Measurements from ENCODE around the gene IRS2.
"Not testable (repeated sequence)": the region's sequence is repeated elsewhere in the genome, so short reads cannot be mapped to it uniquely, and the experiment has no call there.

The IRS2 gene

GRCh38 chr13:109755551-109755950 is 30.8 kb downstream of the IRS2 start:
- DNase-seq: no peak

GRCh38 chr13:109751477-109751876 is 34.9 kb downstream of the IRS2 start:
- no peak for DNase-seq

GRCh38 chr13:109750221-109750775 is 36.1 kb downstream of the IRS2 start:
- no peak for DNase-seq

DNA sequence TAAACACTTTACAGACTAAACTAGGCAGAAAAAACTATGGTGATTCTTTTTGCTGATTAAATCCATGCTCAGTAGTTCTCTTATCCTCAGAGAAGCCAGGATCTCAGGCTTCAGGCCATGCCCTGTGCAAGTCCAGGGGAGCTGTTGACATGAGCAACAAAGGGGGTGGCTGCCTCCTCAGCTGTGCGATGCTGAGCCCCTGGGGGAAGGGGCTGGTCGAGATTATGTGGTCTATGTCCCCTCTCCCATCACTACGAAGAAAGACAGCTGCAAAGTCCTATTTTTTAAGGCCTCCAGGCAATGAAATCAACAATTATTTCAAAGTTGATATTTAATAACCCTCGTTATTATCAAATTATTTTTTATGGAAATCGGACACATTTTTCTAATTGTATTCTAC is 37.0 kb downstream of the IRS2 start:
- DNase-seq: no peak

DNA sequence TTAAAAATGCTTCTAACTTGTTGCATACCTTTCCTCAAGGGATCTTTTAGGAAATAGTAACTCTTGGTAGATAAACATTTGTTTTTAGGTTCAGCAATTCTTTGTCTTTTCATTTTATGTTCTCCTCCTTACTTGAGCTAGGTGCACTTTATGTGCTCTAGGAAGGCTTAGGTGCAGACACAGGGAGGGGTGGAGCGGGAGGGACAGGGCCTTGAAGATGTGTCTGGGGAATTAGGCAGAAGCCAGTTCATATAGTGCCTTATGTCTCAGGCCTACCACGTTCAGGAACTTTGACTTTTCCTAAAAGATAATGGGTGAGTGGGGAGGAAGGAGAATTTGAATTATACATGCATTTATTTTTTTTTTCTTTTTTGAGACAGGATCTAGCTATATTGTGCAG is 37.7 kb downstream of the IRS2 start:
- no peak for DNase-seq

GRCh38 chr13:109747524-109747923 is 38.9 kb downstream of the IRS2 start:
- no peak for DNase-seq

GRCh38 chr13:109746364-109746763 is 40.0 kb downstream of the IRS2 start:
- DNase-seq: no peak

DNA sequence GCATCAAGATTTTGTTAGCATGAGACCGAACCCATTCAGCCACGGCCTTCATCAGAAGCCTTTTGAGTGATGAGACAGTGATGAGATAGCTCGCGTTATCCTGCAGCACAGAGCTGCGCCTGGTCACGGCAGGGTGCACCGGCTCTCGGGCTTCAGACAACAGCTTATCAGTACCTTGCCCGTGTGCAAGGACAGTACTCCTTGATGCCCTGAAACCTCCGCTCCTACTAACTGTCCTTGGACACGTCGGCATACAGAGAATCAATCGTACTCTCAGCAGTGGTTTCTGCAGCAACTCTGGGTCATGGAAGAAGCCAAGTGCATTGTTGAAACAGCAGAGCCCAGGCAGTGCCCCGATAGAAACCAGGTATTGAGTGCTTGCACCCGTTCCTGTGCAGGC is 40.7 kb downstream of the IRS2 start:
- DNase-seq: no peak

DNA sequence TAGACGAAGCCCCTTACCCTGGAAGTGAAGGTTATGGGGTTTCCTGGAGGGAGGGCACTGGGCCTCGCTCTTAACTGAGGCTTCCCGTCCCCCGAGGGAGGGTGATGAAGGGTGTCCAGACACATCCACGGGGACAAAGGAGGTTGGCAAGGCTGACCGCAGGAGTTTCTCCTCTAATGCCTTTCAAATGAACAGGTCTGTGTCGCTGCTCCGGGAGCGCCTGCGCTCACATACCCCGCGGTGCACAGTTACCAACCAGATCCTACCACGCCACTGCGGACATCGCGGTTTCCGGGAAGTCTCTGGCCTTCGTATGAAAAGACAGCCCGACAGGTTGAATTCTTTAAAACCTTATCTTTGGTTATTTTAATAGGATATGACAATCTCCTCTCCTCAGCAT is 41.3 kb downstream of the IRS2 start:
- no peak for DNase-seq

DNA sequence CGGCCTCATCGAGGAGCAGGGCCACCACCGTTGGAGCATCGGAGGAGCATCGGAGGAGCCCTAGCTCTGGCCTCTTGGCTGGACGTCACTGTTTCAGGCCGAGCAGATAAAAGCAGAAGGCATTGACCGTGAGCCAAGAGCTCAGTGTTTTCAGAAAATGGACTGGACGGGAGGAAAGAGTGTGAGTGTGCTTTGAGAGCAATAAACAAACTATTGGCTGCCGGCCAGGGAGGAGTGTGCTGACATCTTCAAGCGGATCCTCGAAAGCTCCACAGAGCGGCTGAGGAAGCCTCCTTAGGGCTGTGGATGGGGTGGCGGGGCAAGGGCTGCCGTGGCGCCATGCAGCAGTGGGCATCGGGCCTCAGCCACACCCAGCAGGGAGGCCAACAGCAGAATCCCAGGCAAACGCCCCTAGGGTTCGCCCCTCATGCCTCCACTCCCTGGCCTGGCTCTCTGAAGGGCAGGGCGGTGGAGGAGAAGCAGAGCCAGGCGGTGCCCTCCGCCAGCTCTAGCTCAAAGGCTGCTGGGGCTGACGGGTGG is 41.8 kb downstream of the IRS2 start:
- no peak for DNase-seq

GRCh38 chr13:109743706-109744453 is 42.5 kb downstream of the IRS2 start:
- DNase-seq: peak; percentile 32

DNA sequence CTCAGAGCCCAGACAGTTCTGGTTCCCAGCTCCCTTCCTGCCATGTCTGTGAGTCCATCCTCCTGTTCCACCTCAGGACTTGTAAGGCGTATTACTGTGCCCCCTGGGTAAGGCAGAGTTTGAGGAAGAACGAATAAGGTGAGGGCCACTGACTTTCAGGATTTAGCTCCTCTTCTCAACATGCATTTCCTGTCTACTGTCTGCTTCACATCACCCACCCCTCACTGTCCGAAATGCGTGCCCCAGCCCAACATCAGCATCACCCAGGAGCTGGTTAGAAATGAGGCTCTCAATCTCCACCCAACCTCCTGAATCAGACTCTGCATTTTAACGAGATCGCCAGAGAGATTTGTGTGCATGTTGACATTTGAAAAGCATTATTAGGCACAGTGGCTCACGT is 44.4 kb downstream of the IRS2 start:
- DNase-seq: no peak

- DNase-seq: no peak
These were observed 45.7 kb downstream of the IRS2 start for GRCh38 chr13:109740721-109741120.

DNA sequence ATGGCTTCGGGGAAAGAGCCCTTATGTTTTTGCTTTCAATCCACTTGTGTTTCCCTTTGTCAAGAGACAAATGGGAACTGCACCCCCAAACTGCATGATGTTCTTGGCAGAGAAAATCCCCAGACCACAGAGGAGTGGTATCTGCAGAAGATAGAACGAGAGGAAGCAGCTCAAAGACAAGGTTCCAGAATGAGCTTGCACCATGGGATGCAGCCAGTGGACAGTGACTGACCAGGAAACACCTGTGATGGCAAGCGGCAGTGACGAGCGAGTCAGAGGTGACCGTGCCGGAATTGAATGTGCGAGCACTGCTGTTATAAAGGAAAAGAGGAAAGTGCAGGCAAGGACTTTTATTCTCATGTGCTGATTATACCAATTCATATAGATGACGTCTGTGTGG is 46.3 kb downstream of the IRS2 start:
- DNase-seq: no peak

GRCh38 chr13:109738298-109738746 is 48.1 kb downstream of the IRS2 start:
- DNase-seq: no peak

DNA sequence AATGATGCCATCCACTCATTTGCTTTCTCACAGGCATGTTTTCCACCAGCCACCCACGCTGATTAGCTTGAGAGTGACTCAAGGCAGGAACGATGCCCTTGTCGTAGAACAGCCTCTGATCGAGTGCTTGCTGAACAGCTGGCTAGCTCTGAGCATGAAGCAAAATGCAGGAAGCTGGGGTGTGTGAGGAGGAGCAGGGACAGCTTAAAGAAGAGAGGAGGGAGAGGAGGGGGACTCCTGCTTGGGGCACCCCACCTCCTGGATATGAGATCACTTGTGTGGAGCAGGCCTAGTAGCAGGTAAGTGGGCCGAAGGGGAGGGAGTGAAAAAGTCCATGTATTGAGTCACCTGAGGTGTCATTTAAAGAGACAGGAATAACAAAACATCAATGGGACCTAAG is 48.8 kb downstream of the IRS2 start:
- DNase-seq: no peak

GRCh38 chr13:109737046-109737573 is 49.3 kb downstream of the IRS2 start:
- no peak for DNase-seq

DNA sequence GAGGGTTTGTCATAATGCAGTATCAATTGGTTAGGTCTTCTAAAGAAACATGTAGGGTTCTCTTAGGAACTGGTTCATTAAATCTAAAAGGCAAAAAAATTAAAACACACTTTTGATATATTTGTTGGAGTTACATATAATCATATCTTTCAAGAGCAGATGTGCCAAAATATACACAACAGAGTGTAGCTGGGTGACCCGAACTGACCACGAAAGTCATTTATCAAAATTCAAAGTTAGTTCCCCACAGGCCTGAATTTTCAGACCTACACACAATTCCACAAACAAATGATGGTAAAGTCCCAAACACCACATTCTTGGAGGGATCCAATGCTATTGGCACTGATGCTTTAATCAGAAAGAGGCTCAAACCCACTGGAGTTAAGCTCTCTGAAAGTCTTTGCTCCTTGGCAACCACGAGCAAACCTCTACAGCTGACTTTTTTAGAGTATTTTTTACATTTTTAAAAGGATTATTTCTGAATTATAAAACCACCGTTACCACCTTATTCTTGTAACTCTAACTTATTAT is 50.9 kb downstream of the IRS2 start:
- no peak for DNase-seq

DNA sequence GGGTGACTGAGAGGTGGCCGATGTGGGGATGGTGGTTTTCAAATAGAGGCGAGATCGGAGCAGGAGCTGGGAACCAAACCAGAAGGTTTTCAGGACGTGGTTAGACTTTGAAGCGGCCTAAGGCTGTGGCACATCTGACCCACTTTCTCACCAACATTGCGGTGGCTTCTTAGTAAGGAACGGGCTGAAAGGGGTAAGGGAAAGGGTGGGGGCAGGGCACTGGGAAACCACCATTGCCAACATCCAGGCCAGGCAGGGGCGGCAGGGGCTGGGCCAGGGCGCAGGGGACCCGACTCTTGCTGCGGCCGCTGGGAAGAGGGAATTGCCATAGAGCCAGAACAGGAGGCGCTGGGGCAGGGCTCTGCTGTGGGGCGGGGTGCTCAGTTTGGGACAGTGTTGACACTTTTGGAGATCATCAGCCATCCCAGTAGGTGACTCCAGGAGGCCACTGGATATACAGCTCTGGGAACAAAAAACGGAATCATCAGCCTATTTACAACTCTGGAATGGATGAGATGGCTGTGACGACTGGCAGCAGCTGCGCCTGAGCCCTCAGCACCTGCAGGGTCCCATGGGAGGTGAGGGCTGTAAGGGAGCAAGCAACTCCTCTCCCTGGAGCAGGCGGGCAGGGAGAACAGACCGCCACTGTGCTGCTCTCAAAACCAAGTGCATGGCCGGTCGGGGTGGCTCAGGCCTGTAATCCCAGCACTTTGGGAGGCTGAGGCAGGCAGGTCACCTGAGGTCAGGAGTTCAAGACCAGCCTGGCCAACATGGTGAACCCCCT is 52.2 kb downstream of the IRS2 start:
- DNase-seq: no peak

DNA sequence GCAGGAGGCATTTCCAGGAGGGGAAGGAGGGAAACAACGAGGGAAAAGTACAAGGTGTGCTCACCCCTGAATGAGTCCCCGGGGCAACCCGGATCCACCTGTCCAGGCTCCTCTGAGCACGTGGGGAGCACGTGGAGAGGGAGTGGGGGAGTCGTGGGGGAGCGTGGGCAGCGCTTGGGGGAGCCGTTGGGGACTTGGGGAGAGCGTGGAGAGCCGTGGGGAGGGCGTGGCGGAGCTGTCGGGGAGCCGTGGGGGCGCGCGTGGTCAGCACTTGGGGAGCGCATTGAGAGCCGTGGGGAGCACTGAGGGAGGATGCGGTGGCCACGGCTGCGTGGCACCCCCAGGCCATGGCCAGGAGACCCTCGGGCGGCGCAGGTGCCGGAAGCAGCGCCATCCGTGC is 52.8 kb downstream of the IRS2 start:
- no peak for DNase-seq

DNA sequence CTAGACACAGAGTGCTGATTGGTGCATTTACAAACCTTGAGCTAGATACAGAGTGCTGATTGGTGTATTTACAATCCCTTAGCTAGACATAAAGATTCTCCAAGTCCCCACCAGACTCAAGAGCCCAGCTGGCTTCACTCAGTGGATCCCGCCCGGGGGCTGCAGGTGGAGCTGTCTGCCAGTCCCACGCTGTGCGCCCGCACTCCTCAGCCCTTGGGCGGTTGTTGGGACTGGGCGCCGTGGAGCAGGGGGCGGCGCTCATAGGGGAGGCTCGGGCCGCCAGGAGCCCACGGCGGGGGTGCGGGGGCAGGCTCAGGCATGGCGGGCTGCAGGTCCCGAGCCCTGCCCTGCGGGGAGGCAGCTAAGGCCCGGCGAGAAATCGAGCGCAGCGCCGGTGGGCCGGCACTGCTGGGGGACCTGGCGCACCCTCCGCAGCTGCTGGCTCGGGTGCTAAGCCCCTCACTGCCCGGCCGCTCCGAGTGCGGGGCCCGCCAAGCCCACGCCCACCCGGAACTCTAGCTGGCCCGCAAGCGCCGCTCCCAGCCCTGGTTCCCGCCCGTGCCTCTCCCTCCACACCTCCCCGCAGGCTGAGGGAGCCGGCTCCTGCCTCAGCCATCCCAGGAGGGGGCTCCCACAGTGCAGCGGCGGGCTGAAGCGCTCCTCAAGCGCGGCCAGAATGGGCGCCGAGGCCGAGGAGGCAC is 53.8 kb downstream of the IRS2 start:
- DNase-seq: not testable (repeated sequence)

GRCh38 chr13:109730812-109731335 is 55.5 kb downstream of the IRS2 start:
- no peak for DNase-seq
